OCI-LY1 (cell line): ENCODE data around the gene AFAP1.

Experiments used
- CTCF ChIP-seq: fragments of 200-600 bp; sonication (generic), shearing (Covaris generic); IDR thresholded peaks from 2 replicates; pipeline ENCODE4 v1.5.1; 2017; ENCODE audit warnings: mild to moderate bottlenecking, antibody characterized with exemption, low read length, moderate library complexity, mixed read lengths
- EZH2 ChIP-seq: fragments of 200-600 bp; sonication (generic), shearing (Covaris generic); IDR thresholded peaks from 2 replicates; pipeline ENCODE4 v1.8.0; 2017; ENCODE audit warnings: borderline replicate concordance, mixed run types, mild to moderate bottlenecking, antibody characterized with exemption, low read length, moderate library complexity, mixed read lengths

DNA sequence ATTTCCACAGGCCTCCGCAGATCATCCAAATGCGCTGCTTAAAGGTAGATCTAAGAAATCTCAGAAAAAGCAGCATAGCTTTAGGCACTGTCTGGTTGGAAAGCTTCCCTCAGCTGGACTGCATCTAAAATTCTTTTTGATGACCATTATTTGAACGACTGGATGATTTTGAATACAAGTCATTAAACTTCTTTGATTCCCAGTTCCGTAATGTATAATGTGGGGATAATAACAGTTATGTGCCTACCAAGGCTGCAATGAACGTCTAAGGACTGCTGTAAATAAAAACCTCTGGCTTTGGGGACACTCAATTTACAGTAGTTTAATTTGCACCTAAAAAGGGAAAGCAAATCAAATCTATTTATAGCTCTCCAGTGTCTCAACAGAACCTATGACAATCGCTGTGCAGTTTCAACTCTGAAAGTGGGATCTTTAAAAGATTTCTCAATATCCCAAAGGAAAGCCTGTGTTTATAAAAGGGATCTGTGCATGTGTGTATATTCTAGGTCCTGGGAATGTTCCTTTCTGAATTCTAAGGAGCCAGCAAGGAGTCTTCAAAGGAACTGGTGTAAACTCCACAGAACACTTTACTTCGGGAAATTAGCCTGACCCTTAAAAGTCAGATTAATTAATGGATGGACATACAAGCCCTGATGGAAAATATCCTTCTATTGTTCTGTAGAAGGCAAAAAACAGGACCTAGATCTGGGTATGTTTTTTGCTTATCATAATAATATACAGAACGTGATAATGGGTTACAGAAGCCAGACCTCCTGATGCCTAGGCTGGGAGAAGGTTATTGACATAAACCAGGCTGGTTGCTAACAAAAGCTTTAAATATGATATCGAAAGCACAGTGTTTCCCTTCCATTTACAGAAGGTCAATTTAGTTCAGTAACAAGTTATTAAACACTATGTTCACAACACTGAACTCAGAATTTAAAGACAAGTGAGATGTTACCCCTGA lies 53.4 kb downstream of the AFAP1 start:
- TF ChIP-seq CTCF (no peak), EZH2 (no peak)
